ENCODE data around the gene LMO2.
"Not testable (repeated sequence)": the region's sequence is repeated elsewhere in the genome, so short reads cannot be mapped to it uniquely, and the experiment has no call there.

DNA sequence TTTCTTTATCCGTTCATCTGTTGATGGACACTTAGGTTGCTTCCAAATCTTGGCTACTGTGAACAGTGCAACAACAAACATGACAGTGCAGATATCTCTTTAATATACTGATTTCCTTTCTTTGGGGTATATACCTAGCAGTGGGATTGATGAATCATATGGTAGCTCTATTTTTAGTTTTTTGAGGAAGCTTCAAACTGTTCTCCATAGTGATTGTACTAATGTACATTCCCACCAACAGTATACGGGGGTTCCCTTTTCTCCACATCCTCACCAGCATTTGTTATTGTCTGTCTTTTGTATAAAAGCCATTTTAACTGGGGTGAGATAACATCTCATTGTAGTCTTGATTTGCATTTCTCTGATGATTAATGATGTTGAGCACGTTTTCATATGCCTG, 68.9 kb downstream of the LMO2 start:
- TF ChIP-seq EZH2 (IDR thresholded peaks at IDR 0.05; ENCODE audit: borderline replicate concordance, low read length); CTCF (conservative IDR thresholded peaks at IDR 0.05 in 1 of 2, IDR thresholded peaks at IDR 0.05 in 1 of 2; ENCODE audit: extremely low read depth in 1 of 2, insufficient read depth in 1 of 2, low read depth in 1 of 2, low read length in 2 of 2): not testable (repeated sequence)
